ENCODE results near the gene TSPAN8.
"Not testable (repeated sequence)": the region's sequence is repeated elsewhere in the genome, so short reads cannot be mapped to it uniquely, and the experiment has no call there.

Gene TSPAN8

DNA sequence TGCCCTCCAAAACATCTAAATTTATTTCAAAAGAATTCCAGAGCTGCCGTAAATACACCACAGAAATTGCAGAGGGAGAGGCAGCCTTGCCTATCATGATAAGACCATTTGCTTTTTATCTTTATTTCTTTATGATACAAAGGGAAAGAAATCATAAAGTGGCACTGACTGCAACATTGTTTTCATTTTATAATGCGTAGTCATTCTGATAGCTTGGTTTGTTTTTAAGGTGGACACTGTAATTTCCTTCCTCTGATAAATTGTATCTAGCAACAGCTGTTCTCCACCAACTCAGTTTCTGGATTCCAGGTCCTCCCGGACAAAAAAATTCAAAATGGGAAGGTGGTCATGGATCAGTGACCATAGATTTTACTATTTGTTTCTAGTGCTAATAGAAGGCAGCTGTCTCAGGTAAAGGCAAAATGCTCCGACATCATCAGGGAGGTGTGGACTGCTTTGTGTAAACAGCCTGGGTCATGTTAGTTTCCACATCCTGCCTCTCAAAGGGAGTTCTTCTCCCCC lies 623 bp upstream of the TSPAN8 start:
- no peak for FAIRE-seq
- TF ChIP-seq, protein P1, sequence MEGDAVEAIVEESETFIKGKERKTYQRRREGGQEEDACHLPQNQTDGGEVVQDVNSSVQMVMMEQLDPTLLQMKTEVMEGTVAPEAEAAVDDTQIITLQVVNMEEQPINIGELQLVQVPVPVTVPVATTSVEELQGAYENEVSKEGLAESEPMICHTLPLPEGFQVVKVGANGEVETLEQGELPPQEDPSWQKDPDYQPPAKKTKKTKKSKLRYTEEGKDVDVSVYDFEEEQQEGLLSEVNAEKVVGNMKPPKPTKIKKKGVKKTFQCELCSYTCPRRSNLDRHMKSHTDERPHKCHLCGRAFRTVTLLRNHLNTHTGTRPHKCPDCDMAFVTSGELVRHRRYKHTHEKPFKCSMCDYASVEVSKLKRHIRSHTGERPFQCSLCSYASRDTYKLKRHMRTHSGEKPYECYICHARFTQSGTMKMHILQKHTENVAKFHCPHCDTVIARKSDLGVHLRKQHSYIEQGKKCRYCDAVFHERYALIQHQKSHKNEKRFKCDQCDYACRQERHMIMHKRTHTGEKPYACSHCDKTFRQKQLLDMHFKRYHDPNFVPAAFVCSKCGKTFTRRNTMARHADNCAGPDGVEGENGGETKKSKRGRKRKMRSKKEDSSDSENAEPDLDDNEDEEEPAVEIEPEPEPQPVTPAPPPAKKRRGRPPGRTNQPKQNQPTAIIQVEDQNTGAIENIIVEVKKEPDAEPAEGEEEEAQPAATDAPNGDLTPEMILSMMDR (IDR thresholded peaks at IDR 0.05; ENCODE audit: insufficient read depth, missing control alignments): no peak
- DNase-seq (ENCODE audit: insufficient read length, low spot score): no peak

DNA sequence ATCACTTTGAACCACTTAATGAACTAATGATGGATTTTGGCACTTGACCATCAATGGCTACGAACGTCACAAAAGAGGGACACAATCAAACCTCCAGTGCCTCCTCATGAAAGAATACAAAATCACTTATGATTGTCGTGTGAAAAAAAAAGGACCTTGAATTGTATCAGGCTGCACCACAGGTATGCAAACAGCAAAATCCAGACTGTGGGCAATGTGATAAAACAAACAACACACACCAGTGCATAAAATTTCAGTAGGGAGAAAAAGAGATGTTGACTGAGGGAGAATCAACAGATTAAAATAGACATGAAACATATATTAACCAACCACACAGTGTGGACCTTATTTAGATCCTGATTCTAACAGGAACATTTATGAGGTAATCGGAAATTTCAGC lies 2.6 kb downstream of the TSPAN8 start:
- FAIRE-seq (no peak), DNase-seq (ENCODE audit: insufficient read length, low spot score) (no peak)
- TF ChIP-seq, protein P1 (IDR thresholded peaks at IDR 0.05; ENCODE audit: insufficient read depth, missing control alignments): no peak

DNA sequence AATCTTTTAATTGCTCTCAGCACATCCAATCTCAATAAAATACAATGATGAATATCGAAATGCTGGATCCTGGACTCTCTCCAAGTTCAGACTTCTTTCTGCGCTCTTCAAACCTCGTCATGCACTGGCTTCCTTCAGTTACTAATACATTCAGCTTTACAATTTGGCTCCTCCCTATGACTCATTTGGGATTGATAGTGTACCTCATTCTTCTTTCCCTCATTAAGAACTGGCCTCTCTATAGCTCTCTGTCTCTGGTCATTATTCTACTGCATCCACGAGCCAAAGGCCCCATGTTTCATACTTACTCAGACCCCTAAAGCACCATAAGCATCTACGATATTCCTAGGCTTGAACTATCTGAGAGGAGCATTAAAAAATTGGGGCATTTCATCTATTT lies 4.9 kb downstream of the TSPAN8 start:
- DNase-seq (ENCODE audit: insufficient read length, low spot score): no peak
- TF ChIP-seq, protein P1 (IDR thresholded peaks at IDR 0.05; ENCODE audit: insufficient read depth, missing control alignments): no peak
- no peak for FAIRE-seq

DNA sequence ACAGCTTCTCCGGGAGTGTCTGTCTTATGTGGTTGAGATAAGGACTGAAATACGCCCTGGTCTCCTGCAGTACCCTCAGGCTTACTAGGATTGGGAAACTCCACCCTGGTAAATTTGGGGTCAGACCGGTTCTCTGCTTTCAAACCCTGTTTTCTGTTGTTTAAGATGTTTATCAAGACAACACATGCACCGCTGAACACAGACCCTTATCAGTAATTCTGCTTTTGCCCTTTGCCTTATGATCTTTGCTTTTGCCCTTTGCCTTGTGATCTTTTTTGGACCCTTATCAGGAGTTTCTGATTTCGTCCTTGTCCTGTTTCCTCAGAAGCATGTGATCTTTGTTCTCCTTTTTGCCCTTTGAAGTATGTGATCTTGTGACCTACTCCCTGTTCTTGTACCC lies 7.8 kb downstream of the TSPAN8 start:
- not testable (repeated sequence) for FAIRE-seq; DNase-seq (ENCODE audit: insufficient read length, low spot score)

DNA sequence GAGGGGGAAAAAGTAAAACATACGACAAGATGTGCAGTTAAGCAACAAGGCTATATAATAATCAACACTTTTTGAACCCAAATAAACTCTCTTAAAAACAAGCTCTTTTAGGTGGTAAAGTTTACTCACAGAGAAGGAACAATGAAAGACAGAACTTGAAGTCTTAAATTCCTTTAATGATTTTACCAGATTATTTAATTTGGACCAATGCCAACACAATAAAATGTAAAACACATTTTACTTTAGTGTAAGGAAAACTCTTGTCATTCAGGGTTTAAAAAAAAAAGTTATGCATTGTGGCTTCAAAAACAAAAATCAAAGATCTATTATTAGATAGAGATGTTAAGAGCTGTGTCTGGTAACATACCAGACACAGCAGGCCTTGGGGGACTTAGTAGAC lies 13.1 kb downstream of the TSPAN8 start:
- FAIRE-seq (no peak), DNase-seq (ENCODE audit: insufficient read length, low spot score) (no peak)
- TF ChIP-seq, protein P1 (IDR thresholded peaks at IDR 0.05; ENCODE audit: insufficient read depth, missing control alignments): no peak

DNA sequence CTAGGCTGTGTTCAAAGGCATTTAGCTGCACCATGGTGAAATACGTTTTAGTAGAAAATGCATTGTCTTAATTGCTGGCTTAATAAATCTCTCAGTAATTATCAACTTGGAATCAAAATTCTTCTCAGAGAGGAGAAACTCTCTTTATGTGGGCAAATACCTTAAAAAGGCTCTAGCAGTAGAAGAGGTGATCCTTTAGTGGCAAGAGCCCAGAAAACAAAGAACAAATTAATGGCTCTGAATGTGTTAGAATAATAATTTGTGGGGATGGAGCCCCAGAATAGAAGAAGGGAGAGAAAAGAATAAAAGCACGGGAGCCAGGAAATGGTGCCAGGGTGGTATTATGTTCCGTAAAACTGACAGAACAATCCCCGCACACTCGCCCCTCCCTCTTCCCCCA lies 14.8 kb downstream of the TSPAN8 start:
- TF ChIP-seq, protein P1 (IDR thresholded peaks at IDR 0.05; ENCODE audit: insufficient read depth, missing control alignments): no peak
- DNase-seq (ENCODE audit: insufficient read length, low spot score) (no peak), FAIRE-seq (no peak)

DNA sequence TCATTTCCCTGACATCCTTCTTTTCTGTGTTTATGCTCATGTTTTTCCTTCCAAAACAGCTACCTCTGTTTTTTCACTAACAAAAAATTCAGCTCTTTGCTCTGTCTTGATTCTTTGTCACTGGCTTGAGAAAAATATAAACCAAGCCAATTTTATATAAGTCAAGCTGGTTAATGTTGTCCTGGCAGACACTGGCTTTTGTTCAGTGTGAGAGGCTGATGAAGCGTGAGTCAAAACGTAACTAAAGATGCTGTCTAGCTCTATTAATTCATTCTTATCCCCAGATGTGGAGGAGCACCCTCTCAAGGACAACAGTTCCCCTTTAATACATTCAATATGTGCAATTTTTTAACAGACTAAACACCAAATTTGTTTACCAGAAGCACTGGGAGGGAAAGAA lies 15.8 kb downstream of the TSPAN8 start:
- no peak for FAIRE-seq
- no peak for DNase-seq (ENCODE audit: insufficient read length, low spot score)
- TF ChIP-seq, protein P1 (IDR thresholded peaks at IDR 0.05; ENCODE audit: insufficient read depth, missing control alignments): no peak

DNA sequence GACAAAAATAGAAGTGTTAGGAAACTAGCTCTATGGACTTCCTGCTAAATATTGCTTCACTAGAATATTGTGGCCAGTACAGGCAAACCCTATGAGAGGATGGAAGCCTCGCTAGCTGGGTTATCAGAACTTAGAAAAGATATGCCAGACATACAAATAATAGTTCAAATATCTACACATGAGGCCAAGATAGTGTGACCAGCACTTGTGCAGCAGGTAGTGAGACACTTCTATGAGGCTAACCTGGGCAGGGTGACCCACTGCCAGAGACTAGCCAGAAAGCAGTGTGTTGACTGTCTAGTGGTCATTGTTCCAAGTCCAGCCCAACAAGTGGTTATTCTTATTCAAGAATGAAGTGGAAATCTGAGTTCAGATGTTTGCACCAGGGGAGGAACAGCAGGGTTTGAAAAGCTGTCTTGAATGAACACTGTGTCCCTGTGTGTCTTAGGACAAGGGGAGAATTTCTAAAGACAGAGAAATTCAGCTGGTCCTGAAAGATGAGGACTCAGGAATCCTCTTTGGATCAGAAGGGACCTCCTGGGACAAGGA lies 16.3 kb downstream of the TSPAN8 start:
- no peak for FAIRE-seq
- TF ChIP-seq, protein P1 (IDR thresholded peaks at IDR 0.05; ENCODE audit: insufficient read depth, missing control alignments): no peak
- DNase-seq (ENCODE audit: insufficient read length, low spot score): no peak
